ENCODE data around the gene MISP. TPM values are rescaled to one million over a fixed set of nuclear protein-coding genes. Genes with fewer than 3 reads are reported as not detected.
"Not testable (repeated sequence)": the region's sequence is repeated elsewhere in the genome, so short reads cannot be mapped to it uniquely, and the experiment has no call there.

MISP gene
- total RNA-seq, 1 donor: not detected

GRCh38 chr19:736125-736524 lies 14.8 kb upstream of the MISP start:
- Histone ChIP-seq H3K4me1 (ENCODE audit: insufficient read depth, low read length) (no peaks in the 10 kb centered on the region), H3K9me3 (ENCODE audit: low read depth, low read length) (no peaks in the 10 kb centered on the region), H3K4me3 (ENCODE audit: low read length) (no peak overlapping the region), H3K27me3 (ENCODE audit: insufficient read depth, low read length) (no peaks in the 10 kb centered on the region)

- Histone ChIP-seq H3K9me3 (ENCODE audit: low read depth, low read length) (no peaks in the 10 kb centered on the region), H3K4me3 (ENCODE audit: low read length) (no peak overlapping the region), H3K27me3 (ENCODE audit: insufficient read depth, low read length) (no peaks in the 10 kb centered on the region), H3K4me1 (ENCODE audit: insufficient read depth, low read length) (no peaks in the 10 kb centered on the region)
Observed at GRCh38 chr19:737591-738093, 13.3 kb upstream of the MISP start.

DNA sequence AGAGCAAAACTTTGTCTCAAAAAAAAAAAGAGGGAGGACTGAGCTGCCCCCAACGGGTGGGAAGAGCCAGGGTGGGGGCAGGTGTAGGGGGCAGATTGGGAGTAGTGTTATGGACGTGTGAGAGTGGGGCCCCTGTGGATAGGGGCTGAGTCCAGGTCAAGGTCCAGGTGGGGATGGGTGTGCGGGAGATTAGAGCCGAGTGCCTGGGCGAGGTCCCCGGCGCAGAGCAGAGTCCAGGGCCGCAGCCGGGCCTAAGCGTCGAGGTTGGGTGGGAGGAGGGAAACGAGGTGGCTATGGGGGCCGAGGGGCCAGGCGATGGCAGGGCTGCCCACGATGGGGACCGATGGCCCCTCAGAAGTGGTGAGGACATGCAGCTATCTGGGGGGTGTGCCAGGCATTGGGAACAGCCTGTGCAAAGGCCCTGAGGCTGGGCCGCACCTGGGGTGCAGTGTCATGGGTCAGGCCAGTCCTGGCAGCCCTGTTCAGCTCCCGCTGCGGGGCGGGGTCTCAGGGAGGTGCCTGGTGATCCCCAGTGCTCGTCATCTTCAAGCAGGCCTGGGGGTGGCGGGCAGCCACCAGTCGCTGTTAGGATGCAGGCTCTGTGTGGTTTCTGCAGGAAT lies 12.3 kb upstream of the MISP start:
- Histone ChIP-seq H3K4me1 (ENCODE audit: insufficient read depth, low read length) (no peaks in the 10 kb centered on the region), H3K9me3 (ENCODE audit: low read depth, low read length) (no peaks in the 10 kb centered on the region), H3K4me3 (ENCODE audit: low read length) (no peak overlapping the region), H3K27me3 (ENCODE audit: insufficient read depth, low read length) (no peaks in the 10 kb centered on the region)

- Histone ChIP-seq H3K4me1 (ENCODE audit: insufficient read depth, low read length) (no peaks in the 10 kb centered on the region), H3K27me3 (ENCODE audit: insufficient read depth, low read length) (no peaks in the 10 kb centered on the region), H3K4me3 (ENCODE audit: low read length) (no peak overlapping the region), H3K9me3 (ENCODE audit: low read depth, low read length) (no peaks in the 10 kb centered on the region)
Observed at GRCh38 chr19:739998-740715, 10.8 kb upstream of the MISP start.

- H3K4me3 ChIP-seq (ENCODE audit: low read length); H3K27me3 ChIP-seq (ENCODE audit: insufficient read depth, low read length); H3K9me3 ChIP-seq (ENCODE audit: low read depth, low read length); H3K4me1 ChIP-seq (ENCODE audit: insufficient read depth, low read length): not testable (repeated sequence)
Observed at GRCh38 chr19:740816-741505, 10.0 kb upstream of the MISP start.

DNA sequence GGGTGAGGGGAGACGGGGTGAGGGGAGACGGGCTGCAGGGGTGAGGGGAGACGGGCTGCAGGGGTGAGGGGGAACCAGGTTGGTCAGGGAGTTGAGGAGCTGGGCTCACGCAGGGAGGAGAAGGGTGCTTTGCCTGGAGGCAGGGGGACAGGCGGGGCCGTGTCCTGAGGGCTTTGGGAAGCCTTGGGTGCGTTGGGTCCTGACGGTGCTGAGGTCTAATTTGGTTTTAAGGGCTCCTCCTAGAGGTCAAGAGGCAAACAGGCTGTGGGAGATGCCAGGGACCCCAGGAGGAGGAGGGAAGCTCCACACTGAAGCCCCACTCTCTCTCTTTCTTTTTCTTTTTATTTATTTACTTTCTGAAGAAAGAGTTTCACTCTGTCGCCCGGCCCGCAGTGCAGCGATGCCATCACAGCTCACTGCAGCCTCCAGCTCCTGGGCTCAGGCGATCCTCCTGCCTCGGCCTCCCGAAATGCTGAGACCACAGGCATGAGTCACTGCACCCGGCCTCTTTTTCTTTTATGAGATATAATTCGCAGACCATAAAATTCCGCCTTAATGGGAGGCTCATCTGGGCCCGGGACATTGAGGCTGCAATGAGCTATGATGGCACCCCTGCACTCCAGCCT lies 9.3 kb upstream of the MISP start:
- H3K4me1 ChIP-seq (ENCODE audit: insufficient read depth, low read length): no peaks in the 10 kb centered on the region
- H3K4me3 ChIP-seq (ENCODE audit: low read length): no peak overlapping the region
- no peaks in the 10 kb centered on the region for H3K27me3 ChIP-seq (ENCODE audit: insufficient read depth, low read length)
- no peaks in the 10 kb centered on the region for H3K9me3 ChIP-seq (ENCODE audit: low read depth, low read length)

DNA sequence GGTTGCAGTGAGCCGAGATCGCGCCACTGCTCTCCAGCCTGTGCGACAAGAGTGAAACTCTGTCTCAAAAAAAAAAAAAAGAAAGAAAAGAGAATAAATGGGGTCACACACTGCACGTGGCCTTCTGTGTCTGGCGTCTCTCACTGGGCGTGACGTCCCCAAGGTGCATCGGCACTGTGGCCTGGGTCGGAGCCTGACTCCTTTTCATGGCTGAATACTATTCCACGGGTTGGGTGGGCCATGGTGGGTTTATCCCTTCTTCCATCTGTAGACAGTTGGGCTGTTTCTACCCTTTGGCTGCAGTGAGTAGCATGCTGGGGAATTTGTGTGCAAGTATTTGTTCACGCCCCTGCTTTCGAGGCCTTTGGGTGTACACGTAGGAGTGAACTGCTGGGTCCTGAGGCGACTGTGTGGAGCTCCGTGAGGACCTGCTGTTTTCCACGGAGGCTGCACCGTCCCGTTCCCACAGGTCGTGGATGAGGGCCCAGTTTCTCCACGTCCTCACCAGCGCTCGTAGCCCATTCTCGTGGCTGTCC lies 8.3 kb upstream of the MISP start:
- Histone ChIP-seq H3K27me3 (ENCODE audit: insufficient read depth, low read length) (no peaks in the 10 kb centered on the region), H3K4me3 (ENCODE audit: low read length) (no peak overlapping the region), H3K9me3 (ENCODE audit: low read depth, low read length) (no peaks in the 10 kb centered on the region), H3K4me1 (ENCODE audit: insufficient read depth, low read length) (no peaks in the 10 kb centered on the region)

- H3K27me3 ChIP-seq (ENCODE audit: insufficient read depth, low read length): no peaks in the 10 kb centered on the region
- H3K4me1 ChIP-seq (ENCODE audit: insufficient read depth, low read length): no peaks in the 10 kb centered on the region
- no peaks in the 10 kb centered on the region for H3K9me3 ChIP-seq (ENCODE audit: low read depth, low read length)
- no peak overlapping the region for H3K4me3 ChIP-seq (ENCODE audit: low read length)
Observed at GRCh38 chr19:743168-743687, 7.7 kb upstream of the MISP start.

GRCh38 chr19:745138-745537 lies 5.8 kb upstream of the MISP start:
- not testable (repeated sequence) for H3K4me1 ChIP-seq (ENCODE audit: insufficient read depth, low read length); H3K27me3 ChIP-seq (ENCODE audit: insufficient read depth, low read length); H3K4me3 ChIP-seq (ENCODE audit: low read length); H3K9me3 ChIP-seq (ENCODE audit: low read depth, low read length)

- Histone ChIP-seq H3K4me3 (ENCODE audit: low read length) (no peak overlapping the region), H3K4me1 (ENCODE audit: insufficient read depth, low read length) (no peaks in the 10 kb centered on the region), H3K27me3 (ENCODE audit: insufficient read depth, low read length) (no peaks in the 10 kb centered on the region), H3K9me3 (ENCODE audit: low read depth, low read length) (no peaks in the 10 kb centered on the region)
Observed at GRCh38 chr19:746208-746819, 4.6 kb upstream of the MISP start.

GRCh38 chr19:746956-747355 lies 4.0 kb upstream of the MISP start:
- no peaks in the 10 kb centered on the region for H3K9me3 ChIP-seq (ENCODE audit: low read depth, low read length)
- no peak overlapping the region for H3K4me3 ChIP-seq (ENCODE audit: low read length)
- H3K27me3 ChIP-seq (ENCODE audit: insufficient read depth, low read length): no peaks in the 10 kb centered on the region
- no peaks in the 10 kb centered on the region for H3K4me1 ChIP-seq (ENCODE audit: insufficient read depth, low read length)

DNA sequence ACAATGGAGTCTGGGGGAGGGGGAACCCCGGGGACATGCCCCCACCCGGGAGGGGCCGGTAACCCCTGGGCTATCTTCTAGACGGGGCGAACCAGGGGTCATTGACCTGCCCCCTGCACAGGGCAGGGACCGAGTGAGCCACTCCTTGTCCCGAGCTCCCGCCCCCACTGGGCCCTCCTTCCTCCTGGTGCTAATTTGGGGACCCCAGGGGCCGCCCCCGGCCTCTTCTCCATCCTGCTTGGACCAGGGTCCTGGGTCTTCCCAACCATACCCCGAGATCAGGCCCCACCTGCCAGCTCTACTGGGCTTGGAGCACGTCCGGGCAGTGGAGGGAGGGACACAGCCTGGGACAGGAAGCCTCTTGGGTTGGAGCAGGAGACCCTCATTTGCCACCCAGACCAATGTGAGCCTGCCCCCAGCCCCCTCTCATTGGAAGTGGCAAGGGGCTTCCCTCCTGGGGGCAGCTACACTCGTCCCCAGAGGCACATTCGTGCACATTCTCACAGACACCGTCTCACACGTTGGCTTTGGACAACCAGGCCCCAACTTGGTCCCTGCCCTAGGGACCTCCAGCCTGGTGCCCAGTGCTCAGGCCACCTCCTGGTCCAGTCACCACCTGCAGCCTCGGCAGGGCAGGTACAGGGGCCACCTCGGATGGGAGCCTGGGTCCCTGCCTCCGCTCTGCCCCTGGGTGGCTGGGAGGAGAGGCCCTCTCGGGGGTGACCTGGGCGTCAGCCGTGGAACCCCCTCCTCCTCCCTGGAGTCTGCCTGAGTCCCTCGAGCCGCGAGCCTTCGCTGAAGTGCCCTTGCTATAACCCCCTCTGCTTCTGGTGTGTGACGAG lies 3.3 kb upstream of the MISP start:
- H3K27me3 ChIP-seq (ENCODE audit: insufficient read depth, low read length): no peaks in the 10 kb centered on the region
- no peaks in the 10 kb centered on the region for H3K9me3 ChIP-seq (ENCODE audit: low read depth, low read length)
- H3K4me1 ChIP-seq (ENCODE audit: insufficient read depth, low read length): no peaks in the 10 kb centered on the region
- no peak overlapping the region for H3K4me3 ChIP-seq (ENCODE audit: low read length)

GRCh38 chr19:748274-748598 lies 2.7 kb upstream of the MISP start:
- Histone ChIP-seq H3K9me3 (ENCODE audit: low read depth, low read length) (no peaks in the 10 kb centered on the region), H3K4me3 (ENCODE audit: low read length) (no peak overlapping the region), H3K27me3 (ENCODE audit: insufficient read depth, low read length) (no peaks in the 10 kb centered on the region), H3K4me1 (ENCODE audit: insufficient read depth, low read length) (no peaks in the 10 kb centered on the region)

DNA sequence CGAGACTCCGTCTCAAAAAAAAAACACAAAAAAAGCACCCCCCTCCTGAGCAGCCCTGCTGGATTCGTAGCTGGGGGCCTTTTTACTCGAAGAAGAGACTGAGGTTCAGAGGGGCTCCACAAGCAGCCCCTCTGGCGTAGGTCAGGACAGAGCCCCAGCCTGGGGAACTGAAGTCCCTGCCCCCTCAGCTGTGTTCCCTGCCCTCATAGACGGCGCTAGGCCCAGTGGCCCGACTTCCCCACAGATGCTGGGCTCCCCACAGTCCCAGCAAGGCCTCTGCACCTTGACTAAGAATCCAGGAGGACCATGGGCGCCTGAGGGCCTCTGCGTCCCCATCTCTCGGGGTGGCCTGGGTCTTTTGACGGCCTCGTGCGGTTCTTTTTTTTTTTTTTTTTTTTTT lies 1.1 kb upstream of the MISP start:
- H3K9me3 ChIP-seq (ENCODE audit: low read depth, low read length): no peaks in the 10 kb centered on the region
- no peak overlapping the region for H3K4me3 ChIP-seq (ENCODE audit: low read length)
- H3K27me3 ChIP-seq (ENCODE audit: insufficient read depth, low read length): no peaks in the 10 kb centered on the region
- H3K4me1 ChIP-seq (ENCODE audit: insufficient read depth, low read length): no peaks in the 10 kb centered on the region

All from mononuclear cell (primary cell).